ENCODE results near the gene C20orf144.
"Not testable (repeated sequence)": the region's sequence is repeated elsewhere in the genome, so short reads cannot be mapped to it uniquely, and the experiment has no call there.

DNA sequence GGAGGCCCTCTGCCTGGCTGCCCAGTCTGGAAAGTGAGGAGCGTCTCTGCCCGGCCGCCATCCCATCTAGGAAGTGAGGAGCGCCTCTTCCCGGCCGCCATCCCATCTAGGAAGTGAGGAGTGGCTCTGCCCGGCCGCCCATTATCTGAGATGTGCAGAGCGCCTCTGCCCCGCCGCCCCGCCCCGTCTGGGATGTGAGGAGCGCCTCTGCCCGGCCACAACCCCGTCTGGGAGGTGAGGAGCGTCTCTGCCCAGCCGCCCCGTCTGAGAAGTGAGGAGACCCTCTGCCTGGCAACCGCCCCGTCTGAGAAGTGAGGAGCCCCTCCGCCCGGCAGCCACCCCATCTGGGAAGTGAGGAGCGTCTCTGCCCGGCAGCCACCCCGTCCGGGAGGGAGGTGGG lies 36.8 kb downstream of the C20orf144 start:
- TF ChIP-seq, protein P1, sequence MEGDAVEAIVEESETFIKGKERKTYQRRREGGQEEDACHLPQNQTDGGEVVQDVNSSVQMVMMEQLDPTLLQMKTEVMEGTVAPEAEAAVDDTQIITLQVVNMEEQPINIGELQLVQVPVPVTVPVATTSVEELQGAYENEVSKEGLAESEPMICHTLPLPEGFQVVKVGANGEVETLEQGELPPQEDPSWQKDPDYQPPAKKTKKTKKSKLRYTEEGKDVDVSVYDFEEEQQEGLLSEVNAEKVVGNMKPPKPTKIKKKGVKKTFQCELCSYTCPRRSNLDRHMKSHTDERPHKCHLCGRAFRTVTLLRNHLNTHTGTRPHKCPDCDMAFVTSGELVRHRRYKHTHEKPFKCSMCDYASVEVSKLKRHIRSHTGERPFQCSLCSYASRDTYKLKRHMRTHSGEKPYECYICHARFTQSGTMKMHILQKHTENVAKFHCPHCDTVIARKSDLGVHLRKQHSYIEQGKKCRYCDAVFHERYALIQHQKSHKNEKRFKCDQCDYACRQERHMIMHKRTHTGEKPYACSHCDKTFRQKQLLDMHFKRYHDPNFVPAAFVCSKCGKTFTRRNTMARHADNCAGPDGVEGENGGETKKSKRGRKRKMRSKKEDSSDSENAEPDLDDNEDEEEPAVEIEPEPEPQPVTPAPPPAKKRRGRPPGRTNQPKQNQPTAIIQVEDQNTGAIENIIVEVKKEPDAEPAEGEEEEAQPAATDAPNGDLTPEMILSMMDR (IDR thresholded peaks at IDR 0.05; ENCODE audit: borderline replicate concordance, extremely low read depth, low read length, poor library complexity, severe bottlenecking), result not testable (repeated sequence)
- TF ChIP-seq EZH2 (IDR thresholded peaks at IDR 0.05; ENCODE audit: borderline replicate concordance, low read depth, low read length, severe bottlenecking), result not testable (repeated sequence)
